AG08396 (cell line): ENCODE data around the gene ABHD5.

ENCODE experiments used
- DNase-seq: peaks from one replicate; pipeline ENCODE4 v3.0.0; 2012; ENCODE audit warnings: low spot score, mixed read lengths

Gene ABHD5

GRCh38 chr3:43757666-43758321, 67.1 kb downstream of the ABHD5 start:
- DNase-seq: no peak

GRCh38 chr3:43758592-43759225, 68.0 kb downstream of the ABHD5 start:
- no peak for DNase-seq

GRCh38 chr3:43759297-43759782, 68.6 kb downstream of the ABHD5 start:
- DNase-seq: peak; percentile 75

- no peak for DNase-seq
These were observed 69.2 kb downstream of the ABHD5 start for GRCh38 chr3:43759938-43760337.

- DNase-seq: no peak
These were observed 70.2 kb downstream of the ABHD5 start for GRCh38 chr3:43760938-43761337.

- no peak for DNase-seq
These were observed 71.7 kb downstream of the ABHD5 start for GRCh38 chr3:43762451-43762850.

GRCh38 chr3:43764056-43764455, 73.3 kb downstream of the ABHD5 start:
- DNase-seq: no peak

GRCh38 chr3:43764471-43764870, 73.7 kb downstream of the ABHD5 start:
- no peak for DNase-seq

- DNase-seq: no peak
These were observed 74.8 kb downstream of the ABHD5 start for GRCh38 chr3:43765521-43765971.

- DNase-seq: no peak
These were observed 76.1 kb downstream of the ABHD5 start for GRCh38 chr3:43766672-43767465.

- no peak for DNase-seq
These were observed 77.7 kb downstream of the ABHD5 start for GRCh38 chr3:43768381-43768973.

GRCh38 chr3:43769097-43769884, 78.6 kb downstream of the ABHD5 start:
- peak; percentile 94 for DNase-seq

GRCh38 chr3:43769885-43770425, 79.2 kb downstream of the ABHD5 start:
- DNase-seq: no peak

GRCh38 chr3:43770426-43771103, 79.8 kb downstream of the ABHD5 start:
- peak; percentile 36 for DNase-seq

GRCh38 chr3:43771610-43772009, 80.9 kb downstream of the ABHD5 start:
- no peak for DNase-seq

GRCh38 chr3:43773273-43774094, 82.7 kb downstream of the ABHD5 start:
- peak; percentile 37 for DNase-seq

- no peak for DNase-seq
These were observed 84.1 kb downstream of the ABHD5 start for GRCh38 chr3:43774799-43775198.

- DNase-seq: no peak
These were observed 85.4 kb downstream of the ABHD5 start for GRCh38 chr3:43776101-43776500.

GRCh38 chr3:43779850-43780249, 89.1 kb downstream of the ABHD5 start:
- DNase-seq: no peak

- DNase-seq: no peak
These were observed 91.8 kb downstream of the ABHD5 start for GRCh38 chr3:43782541-43782940.
